ENCODE measurements around the gene FGD2. TPM values are rescaled to one million over a fixed set of nuclear protein-coding genes. Genes with fewer than 3 reads are reported as not detected.
A peak's percentile ranks its signal among the peaks of the same experiment; 100 is the strongest.
"Not testable (repeated sequence)": the region's sequence is repeated elsewhere in the genome, so short reads cannot be mapped to it uniquely, and the experiment has no call there.

Gene FGD2
- total RNA-seq, 2 experiments from 2014 or later, result 0.50 to 0.63 TPM

DNA sequence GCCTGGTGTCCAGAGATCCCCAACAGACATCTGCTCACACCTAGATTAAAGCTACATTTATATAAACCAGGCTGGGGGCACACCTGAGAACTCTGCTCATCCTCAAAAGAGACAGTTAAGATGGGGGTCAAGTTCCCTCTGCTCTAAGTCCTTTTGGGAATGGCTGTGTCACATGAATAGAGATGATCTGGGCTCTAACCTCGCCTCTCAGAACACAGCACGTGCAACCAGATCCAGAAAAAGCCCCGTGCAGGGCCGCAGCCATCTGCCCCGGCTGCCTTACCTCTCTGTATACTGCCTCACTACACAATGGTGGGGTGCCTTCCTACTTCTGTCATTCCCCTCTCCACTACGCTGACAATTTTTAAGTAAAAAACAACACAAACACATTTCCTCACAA is 25.3 kb upstream of the FGD2 start:
- Mint-ChIP-seq H3K36me3 (ENCODE audit: low read depth) (peaks cover 42% of the 10 kb centered on the region), H3K4me3 (no peak overlapping the region), H3K27me3 (no peaks in the 10 kb centered on the region), H3K27ac (peak overlapping the region; percentile 3), H3K4me1 (peaks cover 31% of the 10 kb centered on the region), H3K9me3 (ENCODE audit: low read depth) (no peaks in the 10 kb centered on the region)
- ChIA-PET CTCF (interaction anchor here (0.6 to 2.0 kb wide), 4 partner anchors 95 to 744 kb away, joined by 3 to 8 read pairs (median 6); partner anchors contain the start of gene C6orf89), POLR2A (interaction anchor here (1.0 kb wide), 1 partner anchor 119 kb away, joined by 5 read pairs; no protein-coding TSS in a partner anchor)
- ATAC-seq (no peak), DNase-seq (no peak)
- intact Hi-C loops (cut with DNase I, micrococcal nuclease), result no loop called here

DNA sequence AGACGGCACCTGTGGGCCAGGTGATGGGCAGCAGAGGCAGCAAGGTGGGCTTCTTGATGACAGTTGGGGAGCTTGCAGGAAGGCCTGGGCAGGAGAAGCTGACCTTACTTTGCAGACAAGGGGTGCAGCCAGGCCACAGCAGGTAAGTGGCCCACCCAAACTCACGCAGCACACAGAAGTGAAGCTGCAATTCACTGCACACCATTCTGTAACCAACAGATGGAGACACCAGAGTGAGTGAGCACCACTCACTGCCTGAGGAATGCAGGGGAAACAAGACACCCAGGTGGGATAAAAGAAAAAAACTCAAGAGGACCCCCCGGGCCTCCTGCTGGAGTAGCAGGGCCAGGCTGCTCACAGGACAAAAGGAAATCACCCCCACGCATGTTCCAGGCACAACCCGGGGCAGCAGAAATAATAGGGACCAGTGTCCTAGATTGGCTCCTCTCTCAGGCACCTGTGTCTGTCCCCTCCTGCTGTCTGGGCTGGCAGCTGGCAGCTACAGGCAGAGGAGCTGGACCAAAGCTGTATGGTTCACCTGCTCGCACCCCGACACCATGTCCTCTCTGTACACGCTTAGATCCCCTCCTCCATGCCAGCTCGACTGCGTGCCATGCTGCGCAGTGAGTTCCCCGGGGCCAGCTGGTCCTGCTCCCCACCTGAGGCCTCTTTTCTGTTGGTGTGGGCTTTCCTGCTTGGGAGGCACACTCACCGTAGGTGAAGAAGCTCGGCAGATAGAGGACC is 24.4 kb upstream of the FGD2 start:
- DNase-seq (no peak), ATAC-seq (no peak)
- no peak overlapping the region for H3K27ac Mint-ChIP-seq
- ChIA-PET POLR2A (interaction anchor here (0.6 to 1.0 kb wide), 2 partner anchors 65 to 120 kb away, joined by 4 to 5 read pairs; no protein-coding TSS in a partner anchor), CTCF (interaction anchor here (0.5 to 1.2 kb wide), 4 partner anchors 37 to 213 kb away, joined by 3 to 4 read pairs (median 4); no protein-coding TSS in a partner anchor)
- no peak overlapping the region for H3K4me3 Mint-ChIP-seq
- no peaks in the 10 kb centered on the region for H3K27me3 Mint-ChIP-seq
- intact Hi-C loops (cut with DNase I, micrococcal nuclease), result no loop called here
- peaks cover 35% of the 10 kb centered on the region for H3K36me3 Mint-ChIP-seq (ENCODE audit: low read depth)
- no peaks in the 10 kb centered on the region for H3K9me3 Mint-ChIP-seq (ENCODE audit: low read depth)
- peaks cover 31% of the 10 kb centered on the region for H3K4me1 Mint-ChIP-seq

DNA sequence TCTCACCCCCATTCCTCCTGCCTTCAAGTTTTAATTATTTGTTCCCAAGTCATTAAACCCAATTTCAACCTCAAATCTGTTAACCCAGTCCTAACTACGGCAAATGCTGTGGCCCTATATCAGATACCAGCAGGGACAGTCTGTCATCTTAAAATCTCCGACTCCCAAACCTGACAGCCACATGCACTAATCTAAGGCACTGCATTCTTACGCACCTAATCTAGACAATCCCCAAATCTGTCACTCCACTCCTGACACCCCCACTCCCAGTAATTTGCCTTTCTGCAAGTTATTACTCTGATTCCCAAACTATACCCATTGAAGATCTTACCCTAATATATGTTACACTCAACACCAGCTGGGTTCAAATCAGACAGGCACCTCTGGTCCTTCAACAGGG is 21.9 kb upstream of the FGD2 start:
- ChIA-PET POLR2A (no interaction called here), CTCF (interaction anchor here (0.8 to 0.9 kb wide), 2 partner anchors 109 to 200 kb away, joined by 3 to 4 read pairs; partner anchors contain the start of gene PPIL1)
- DNase-seq (no peak), ATAC-seq (no peak)
- H3K27me3 Mint-ChIP-seq, result no peaks in the 10 kb centered on the region
- H3K9me3 Mint-ChIP-seq (ENCODE audit: low read depth), result no peaks in the 10 kb centered on the region
- peaks cover 36% of the 10 kb centered on the region for H3K4me1 Mint-ChIP-seq
- peaks cover 18% of the 10 kb centered on the region for H3K36me3 Mint-ChIP-seq (ENCODE audit: low read depth)
- no peak overlapping the region for H3K27ac Mint-ChIP-seq
- no peak overlapping the region for H3K4me3 Mint-ChIP-seq
- intact Hi-C loops (cut with DNase I, micrococcal nuclease), result no loop called here

DNA sequence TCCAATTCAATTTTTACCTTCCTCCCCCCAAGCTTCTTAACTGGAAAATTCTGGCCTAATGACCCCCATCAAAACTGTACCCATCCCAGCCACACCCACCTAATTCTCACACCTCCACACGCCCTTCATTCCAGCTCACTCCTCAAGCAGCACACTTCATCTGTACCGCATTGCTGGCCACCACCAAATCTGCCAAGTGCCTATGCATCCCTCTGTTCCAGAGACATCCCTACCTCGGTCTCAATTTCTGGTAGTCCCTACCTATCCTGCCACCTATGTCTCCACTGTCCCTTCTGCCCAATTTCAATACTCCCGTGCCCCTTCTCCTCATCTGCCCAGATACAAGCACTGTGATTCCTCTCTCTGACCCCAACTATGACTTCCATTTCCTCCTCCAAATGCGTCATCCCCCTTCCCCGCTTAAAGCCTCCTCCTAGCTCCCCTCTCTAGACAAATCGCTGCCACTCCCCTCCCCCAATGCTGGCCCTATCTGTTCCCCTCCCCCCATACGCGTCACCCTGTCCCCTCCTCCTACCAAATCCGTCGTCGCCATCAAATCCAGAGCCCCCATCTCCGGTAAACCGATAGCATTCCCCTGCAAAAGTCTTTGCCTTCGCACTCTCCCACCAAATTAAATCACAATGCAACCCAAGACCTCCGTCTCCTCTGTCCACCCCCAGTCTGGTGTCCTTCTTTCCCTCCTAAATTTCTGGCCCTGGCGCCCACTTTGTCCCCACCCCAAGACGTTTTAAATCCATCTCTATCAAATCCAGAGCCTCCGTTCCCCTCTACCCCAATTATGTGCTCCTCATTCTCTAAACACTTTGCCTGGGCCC is 20.7 kb upstream of the FGD2 start:
- Mint-ChIP-seq H3K36me3 (ENCODE audit: low read depth) (peaks cover 11% of the 10 kb centered on the region), H3K9me3 (ENCODE audit: low read depth) (no peaks in the 10 kb centered on the region), H3K27ac (no peak overlapping the region), H3K4me1 (peaks cover 27% of the 10 kb centered on the region), H3K27me3 (no peaks in the 10 kb centered on the region), H3K4me3 (no peak overlapping the region)
- intact Hi-C loops (cut with DNase I, micrococcal nuclease), result loop anchor here in 1 of 2 experiments (5.0 kb wide), 1 partner anchor 1062 kb away; the partner anchor contains the start of gene SRPK1
- POLR2A ChIA-PET, result interaction anchor here (0.6 to 1.4 kb wide), 4 partner anchors 14 to 185 kb away, joined by 3 to 4 read pairs (median 3); partner anchors contain the start of gene PIM1
- ATAC-seq, result peak; percentile 48
- CTCF ChIA-PET, result interaction anchor here (0.7 to 1.4 kb wide), 3 partner anchors 37 to 110 kb away, joined by 3 to 4 read pairs (median 4); no protein-coding TSS in a partner anchor
- DNase-seq, result peak; percentile 84

DNA sequence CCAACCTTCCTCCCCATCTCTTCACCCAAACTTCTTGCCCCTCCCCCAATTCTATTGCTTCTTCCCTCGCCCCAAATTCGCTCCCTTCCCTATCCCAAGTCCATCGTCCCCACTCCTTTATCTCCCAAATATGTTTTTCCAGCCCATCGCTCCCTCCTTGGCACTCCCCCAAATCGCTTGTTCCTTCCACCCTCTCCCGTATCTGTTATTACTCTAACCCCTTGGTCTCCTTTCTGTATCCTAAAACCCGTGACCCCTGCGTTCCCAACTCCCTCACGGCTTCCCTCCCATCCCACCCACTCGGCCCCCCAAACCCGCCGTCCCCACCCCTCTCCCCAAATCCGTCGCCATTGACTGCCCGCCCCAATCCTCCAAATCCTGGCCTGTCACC is 20.0 kb upstream of the FGD2 start:
- no peak overlapping the region for H3K27ac Mint-ChIP-seq
- no peak overlapping the region for H3K4me3 Mint-ChIP-seq
- intact Hi-C loops (cut with DNase I, micrococcal nuclease), result loop anchor here in 1 of 2 experiments (5.0 kb wide), 1 partner anchor 1063 kb away; the partner anchor contains the start of gene SRPK1
- CTCF ChIA-PET, result interaction anchor here (0.7 to 1.4 kb wide), 7 partner anchors 32 to 187 kb away, joined by 3 to 15 read pairs (median 4); partner anchors contain the start of gene C6orf89
- no peak for ATAC-seq
- POLR2A ChIA-PET, result interaction anchor here (0.6 to 1.5 kb wide), 12 partner anchors 10 to 449 kb away, joined by 3 to 6 read pairs (median 4); partner anchors contain the start of genes CMTR1, PIM1, PPIL1 and TBC1D22B
- no peaks in the 10 kb centered on the region for H3K9me3 Mint-ChIP-seq (ENCODE audit: low read depth)
- no peaks in the 10 kb centered on the region for H3K27me3 Mint-ChIP-seq
- DNase-seq, result no peak
- peaks cover 23% of the 10 kb centered on the region for H3K4me1 Mint-ChIP-seq
- peaks cover 9% of the 10 kb centered on the region for H3K36me3 Mint-ChIP-seq (ENCODE audit: low read depth)

DNA sequence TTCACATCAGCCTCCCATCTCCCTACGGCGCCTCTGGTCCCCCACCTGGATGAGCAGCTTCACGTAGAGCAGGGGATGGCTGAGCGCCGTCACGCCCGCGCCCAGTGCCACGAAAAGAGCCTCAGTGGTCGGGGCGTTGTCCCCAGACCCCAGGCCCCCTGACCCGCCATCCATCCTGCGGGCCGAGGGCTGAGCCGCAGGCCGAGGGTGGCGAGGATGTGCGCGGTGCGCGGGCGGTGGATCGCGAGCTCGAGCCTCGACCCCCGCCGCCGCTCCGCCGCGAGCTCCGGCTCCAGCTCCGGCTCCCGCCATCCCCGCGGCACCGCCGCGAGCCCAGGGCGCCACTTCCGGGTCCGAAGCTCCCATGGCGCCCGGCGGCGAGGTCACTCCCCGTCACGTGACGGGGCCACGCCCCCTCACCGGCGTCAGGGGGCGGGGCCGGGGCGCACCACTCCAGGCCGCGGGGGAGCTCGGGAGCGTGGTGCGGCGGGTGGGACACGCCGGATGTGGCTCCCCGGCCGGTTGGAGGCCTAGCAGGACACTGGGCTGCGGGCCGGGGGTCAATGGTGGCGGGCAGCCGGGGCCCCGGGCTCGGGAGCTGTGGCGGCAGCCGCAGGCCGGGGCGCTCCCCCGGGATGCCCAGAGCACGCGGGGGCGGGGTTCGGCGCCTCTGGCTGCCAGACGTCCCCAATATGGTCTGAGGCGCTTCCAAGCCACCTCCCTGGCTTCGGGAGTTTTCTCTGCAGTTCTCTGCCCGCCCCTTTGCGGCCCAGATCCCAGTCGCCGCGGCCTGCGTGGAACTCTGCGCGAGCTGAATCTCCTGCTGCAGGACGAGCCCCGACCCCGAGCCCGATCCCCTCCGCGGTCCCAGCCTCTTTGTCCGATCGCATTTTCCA is 19.4 kb upstream of the FGD2 start, which contains the start of gene MTCH1:
Gene MTCH1, minus strand, starts transcription at position 389 of the 896 bp plus-strand sequence. Its CDS starts 23 bp downstream, at position 366.
- Mint-ChIP-seq H3K27me3 (no peaks in the 10 kb centered on the region), H3K4me3 (no peak within 1 kb of the TSS), H3K9me3 (ENCODE audit: low read depth) (no peaks in the 10 kb centered on the region), H3K27ac (peak within 1 kb of the TSS; percentile 95), H3K36me3 (ENCODE audit: low read depth) (peaks cover 6% of the 10 kb centered on the region), H3K4me1 (peaks cover 18% of the 10 kb centered on the region)
- POLR2A ChIA-PET, result interaction anchor here (0.6 to 1.5 kb wide), 11 partner anchors 11 to 448 kb away, joined by 3 to 6 read pairs (median 4); partner anchors contain the start of genes CMTR1, PIM1, PPIL1 and TBC1D22B
- CTCF ChIA-PET, result interaction anchor here (0.5 to 1.4 kb wide), 11 partner anchors 19 to 842 kb away, joined by 3 to 15 read pairs (median 3); partner anchors contain the start of genes C6orf89 and FGD2
- DNase-seq (peak; percentile 93), ATAC-seq (peak; percentile 80)
- intact Hi-C loops (cut with DNase I, micrococcal nuclease), result loop anchor here (1.0 to 5.0 kb wide), 14 partner anchors 23 to 1064 kb away; partner anchors contain the start of genes C6orf89 (in 2 of the 2), PPIL1 (in 1 of the 2), SRPK1 (in 1 of the 2) and SRSF3 (in 1 of the 2)

DNA sequence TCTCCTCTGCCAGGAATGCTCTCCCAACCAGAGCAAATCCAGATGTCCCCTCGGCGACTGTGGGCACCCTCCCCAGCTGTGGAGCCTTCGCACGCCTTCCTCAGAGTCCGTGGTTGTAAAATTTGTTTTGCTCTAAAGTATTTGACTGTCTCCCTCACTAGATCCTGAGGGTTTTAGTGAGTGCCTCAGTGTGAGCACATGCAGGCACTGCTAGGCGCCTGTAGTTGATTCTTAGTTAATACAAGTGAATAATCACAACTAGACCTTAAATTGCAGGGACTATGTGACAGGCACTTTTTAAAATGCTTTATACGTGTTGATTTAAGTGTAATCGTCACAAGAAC is 18.8 kb upstream of the FGD2 start:
- H3K27me3 Mint-ChIP-seq, result no peaks in the 10 kb centered on the region
- peak; percentile 28 for ATAC-seq
- H3K9me3 Mint-ChIP-seq (ENCODE audit: low read depth), result no peaks in the 10 kb centered on the region
- peaks cover 12% of the 10 kb centered on the region for H3K4me1 Mint-ChIP-seq
- peaks cover 4% of the 10 kb centered on the region for H3K36me3 Mint-ChIP-seq (ENCODE audit: low read depth)
- ChIA-PET CTCF (interaction anchor here (0.5 to 1.3 kb wide), 8 partner anchors 14 to 841 kb away, joined by 3 to 15 read pairs (median 3); partner anchors contain the start of genes C6orf89 and FGD2), POLR2A (interaction anchor here (1.1 to 1.5 kb wide), 4 partner anchors 11 to 187 kb away, joined by 4 to 6 read pairs (median 4); partner anchors contain the start of genes PIM1 and PPIL1)
- no peak overlapping the region for H3K4me3 Mint-ChIP-seq
- DNase-seq, result no peak
- intact Hi-C loops (cut with DNase I, micrococcal nuclease), result loop anchor here (1.0 to 5.0 kb wide), 14 partner anchors 23 to 1064 kb away; partner anchors contain the start of genes C6orf89 (in 2 of the 2), PPIL1 (in 1 of the 2), SRPK1 (in 1 of the 2) and SRSF3 (in 1 of the 2)
- peak overlapping the region; percentile 95 for H3K27ac Mint-ChIP-seq

DNA sequence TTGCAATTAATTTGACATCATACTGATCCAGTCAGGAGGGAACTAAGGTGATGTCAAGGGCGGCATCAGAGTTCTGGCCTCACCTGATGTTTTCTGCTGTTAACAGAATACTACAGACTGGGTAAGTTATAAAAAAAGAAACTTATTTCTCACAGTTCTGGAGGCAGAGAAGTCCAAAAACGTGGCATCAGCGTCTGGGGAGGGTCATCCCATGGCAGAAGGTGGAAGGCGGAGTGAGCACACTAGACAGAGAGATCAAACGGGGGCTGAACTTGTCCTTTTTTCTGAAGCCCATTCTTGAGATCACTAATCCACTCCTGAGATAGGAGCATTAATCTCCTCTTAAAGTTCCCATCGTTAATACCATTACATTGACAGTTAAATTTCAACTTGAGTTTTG is 16.2 kb upstream of the FGD2 start:
- ATAC-seq, result no peak
- POLR2A ChIA-PET, result no interaction called here
- intact Hi-C loops (cut with DNase I, micrococcal nuclease), result loop anchor here in 1 of 2 experiments (5.0 kb wide), 1 partner anchor 1067 kb away; the partner anchor contains the start of gene SRPK1
- H3K27me3 Mint-ChIP-seq, result no peaks in the 10 kb centered on the region
- H3K36me3 Mint-ChIP-seq (ENCODE audit: low read depth), result no peaks in the 10 kb centered on the region
- CTCF ChIA-PET, result no interaction called here
- no peak overlapping the region for H3K4me3 Mint-ChIP-seq
- H3K4me1 Mint-ChIP-seq, result peaks cover 5% of the 10 kb centered on the region
- no peak for DNase-seq
- no peak overlapping the region for H3K27ac Mint-ChIP-seq
- H3K9me3 Mint-ChIP-seq (ENCODE audit: low read depth), result no peaks in the 10 kb centered on the region

DNA sequence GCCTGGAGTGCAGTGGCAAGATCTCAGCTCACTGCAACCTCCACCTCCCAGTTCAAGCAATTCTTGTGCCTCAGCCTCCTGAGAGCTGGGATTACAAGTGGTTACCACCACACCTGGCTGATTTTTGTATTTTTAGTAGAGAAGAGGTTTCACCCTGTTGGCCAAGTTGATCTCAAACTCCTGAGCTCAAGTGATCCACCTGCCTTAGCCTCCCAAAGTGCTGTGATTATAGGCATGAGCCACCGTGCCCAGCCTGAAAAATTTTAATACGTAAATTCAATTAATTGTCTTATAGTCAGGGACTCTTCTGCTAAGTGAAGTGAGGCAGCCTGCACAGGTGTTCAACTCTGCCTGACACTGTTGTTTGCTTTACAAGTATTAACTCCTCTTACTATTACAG is 15.1 kb upstream of the FGD2 start:
- CTCF ChIA-PET, result interaction anchor here (0.7 to 1.2 kb wide), 3 partner anchors 28 to 561 kb away, joined by 3 to 6 read pairs (median 3); no protein-coding TSS in a partner anchor
- DNase-seq; POLR2A ChIA-PET; H3K4me1 Mint-ChIP-seq; H3K36me3 Mint-ChIP-seq (ENCODE audit: low read depth); intact Hi-C loops (cut with DNase I, micrococcal nuclease); ATAC-seq; H3K27me3 Mint-ChIP-seq; H3K9me3 Mint-ChIP-seq (ENCODE audit: low read depth); H3K4me3 Mint-ChIP-seq; H3K27ac Mint-ChIP-seq: not testable (repeated sequence)

Data from activated CD4-positive, alpha-beta T cell treated with anti-CD3 and anti-CD28 coated beads for 36 hours (primary cell).